A549 (cell line): Measurements from ENCODE around the gene TROAP. TPM values are rescaled to one million over a fixed set of nuclear protein-coding genes. Genes with fewer than 3 reads are reported as not detected.

Experiments used
- ATAC-seq, 2 experiments: fragments of 200-7000 bp in 1 of 2; fragments of >200 bp in 1 of 2; cut with Nextera tagmentation in 1 of 2; cut with Tn5 transposase in 1 of 2; 3 replicates each; pipeline versions ENCODE4 v1.8.0 to v1.9.1; 2018 to 2020; ENCODE audit warnings: mild to moderate bottlenecking in 1 of 2, moderate library complexity in 1 of 2
- CTCF ChIA-PET: fragments of 300-600 bp; sonication (Branson Sonifier 250); formaldehyde crosslinking; extraction: SDS; loops from one replicate; lab custom pipeline; 2021; ENCODE audit warnings: antibody characterized with exemption, inconsistent platforms; lab: Yijun Ruan, JAX
- POLR2A ChIA-PET: fragments of 350-600 bp; formaldehyde crosslinking; extraction: SDS; loops from one replicate; lab custom pipeline; 2021; ENCODE audit warnings: antibody characterized with exemption, inconsistent platforms; lab: Yijun Ruan, JAX
- DNase-seq, 2 experiments: peaks; one replicate each; pipeline versions ENCODE4 v3.0.0 to v3.0.0-alpha.2; 2011 to 2016; ENCODE audit warnings: low read depth in 1 of 2, low spot score in 1 of 2
- FAIRE-seq: peaks from 2 replicates; lab custom pipeline; 2011; peaks lifted over from hg19 to GRCh38; lab: Jason Lieb, UNC
- H3K27ac ChIP-seq, 2 experiments: fragments of >200 bp; sonication (Bioruptor Twin); formaldehyde crosslinking; 3 replicates each; pipeline ENCODE4 v1.5.1; 2016 to 2017
- H3K4me1 ChIP-seq: fragments of >200 bp; sonication (Bioruptor Twin); formaldehyde crosslinking; 3 replicates; pipeline ENCODE4 v1.6.1; 2016
- H3K4me2 ChIP-seq: fragments of >200 bp; sonication (Bioruptor Twin); formaldehyde crosslinking; 3 replicates; pipeline ENCODE4 v1.6.1; 2016
- H3K4me3 ChIP-seq: fragments of >200 bp; sonication (Bioruptor Twin); formaldehyde crosslinking; 3 replicates; pipeline ENCODE4 v1.5.1; 2016
- H3K9me3 ChIP-seq: fragments of >200 bp; sonication (Bioruptor Twin); formaldehyde crosslinking; 3 replicates; pipeline ENCODE4 v1.6.1; 2016
- ATOH8 ChIP-seq: fragments of 250-450 bp; sonication (Bioruptor Pico); IDR thresholded peaks from 2 replicates; pipeline ENCODE4 v1.5.0; 2020; ENCODE audit warnings: low read depth, mild to moderate bottlenecking, moderate library complexity
- BCL3 ChIP-seq: fragments of >200 bp; sonication (Bioruptor Twin); formaldehyde crosslinking; IDR thresholded peaks from 3 replicates; pipeline ENCODE4 v1.6.1; 2016
- BHLHE40 ChIP-seq: IDR thresholded peaks from 2 replicates; pipeline ENCODE4 v1.6.1; 2012; ENCODE audit warnings: low read depth, low read length, inconsistent platforms
- CEBPB ChIP-seq, 2 experiments: fragments of >200 bp in 1 of 2; sonication (Bioruptor Twin) in 1 of 2; formaldehyde crosslinking in 1 of 2; IDR thresholded peaks; 2 replicates each; pipeline ENCODE4 v1.6.1; 2012 to 2016
- CHD2 ChIP-seq: fragments of 150-350 bp; IDR thresholded peaks from 2 replicates; pipeline ENCODE4 v1.6.1; 2014; ENCODE audit warnings: low read length; ENCODE audit not compliant: partially characterized antibody
- CHD4 ChIP-seq: fragments of 200-600 bp; sonication (generic); IDR thresholded peaks from 2 replicates; pipeline ENCODE4 v1.6.1; 2016; ENCODE audit warnings: antibody characterized with exemption, mild to moderate bottlenecking, borderline replicate concordance
- HEYL ChIP-seq: fragments of 250-450 bp; sonication (Bioruptor Pico); IDR thresholded peaks from 2 replicates; pipeline ENCODE4 v1.8.0; 2021; ENCODE audit warnings: mild to moderate bottlenecking, moderate library complexity
- HOXB13 ChIP-seq: fragments of 250-450 bp; sonication (Bioruptor Pico); IDR thresholded peaks from 2 replicates; pipeline ENCODE4 v1.5.0; 2020; ENCODE audit warnings: low read depth, mild to moderate bottlenecking, moderate library complexity
- KDM5A ChIP-seq: fragments of 200-600 bp; sonication (generic); IDR thresholded peaks from 2 replicates; pipeline ENCODE4 v1.6.1; 2016; ENCODE audit warnings: antibody characterized with exemption, mild to moderate bottlenecking
- NPAS2 ChIP-seq: fragments of 250-450 bp; sonication (Bioruptor Pico); IDR thresholded peaks from 2 replicates; pipeline ENCODE4 v1.8.0; 2022; ENCODE audit warnings: mild to moderate bottlenecking, moderate library complexity, borderline replicate concordance
- REST ChIP-seq: fragments of 200-600 bp; sonication (generic); IDR thresholded peaks from 2 replicates; pipeline ENCODE4 v1.6.1; 2016; ENCODE audit warnings: antibody characterized with exemption, mild to moderate bottlenecking, moderate library complexity
- SMC3 ChIP-seq: fragments of >200 bp; sonication (Bioruptor Twin); formaldehyde crosslinking; IDR thresholded peaks from 3 replicates; pipeline ENCODE4 v1.6.1; 2018; ENCODE audit warnings: inconsistent platforms
- ZC3H11A ChIP-seq: fragments of 450-650 bp; IDR thresholded peaks from 2 replicates; pipeline ENCODE4 v1.6.1; 2014; ENCODE audit warnings: antibody characterized with exemption, mild to moderate bottlenecking
- ZFP36 ChIP-seq: fragments of 450-650 bp; IDR thresholded peaks from 2 replicates; pipeline ENCODE4 v1.6.1; 2014; ENCODE audit warnings: borderline replicate concordance; ENCODE audit not compliant: partially characterized antibody
- WGBS: methylation state at CpG from one replicate; pipeline ENCODE4 v1.1.6; 2017; ENCODE audit errors: missing lambda C conversion rate; 5-methylcytosine and 5-hydroxymethylcytosine counted together
- polyA plus RNA-seq, 4 experiments: library from polyadenylated mRNA; depleted of rRNA in 3 of 4; stranded (reverse); fragments of >200 nt; fragmentation: RNase III in 1 of 4; extraction: RNeasy Plus Mini Kit Qiagen cat#74134 plus additional on column Dnase treatment in 1 of 4; gene quantifications; 2 replicates in 3 of 4; 3 replicates in 1 of 4; pipeline ENCODE4 v1.2.3, GENCODE V29; 2011 to 2017
- TF ChIP-seq, protein P1 (sequence below): fragments of 150-350 bp; IDR thresholded peaks from 2 replicates; pipeline ENCODE4 v1.6.1; 2014; ENCODE audit warnings: low read depth, mild to moderate bottlenecking, low read length
- TF ChIP-seq, protein P2 (sequence below): fragments of >200 bp; sonication (Bioruptor Twin); formaldehyde crosslinking; IDR thresholded peaks from 2 replicates; pipeline ENCODE4 v1.6.1; 2016

The TROAP gene
- polyA plus RNA-seq, 2 of the 4 experiments (the other 2 are of a cell fraction): 50.0 to 55.5 TPM

GRCh38 chr12:49347311-49348193, 24.5 kb downstream of the TROAP start (continued):
- no peak for TF ChIP-seq KDM5A
- peak; percentile 70; the same call in 1 of the 3 replicates for TF ChIP-seq BCL3
- TF ChIP-seq CHD4: no peak
- TF ChIP-seq REST: no peak

DNA sequence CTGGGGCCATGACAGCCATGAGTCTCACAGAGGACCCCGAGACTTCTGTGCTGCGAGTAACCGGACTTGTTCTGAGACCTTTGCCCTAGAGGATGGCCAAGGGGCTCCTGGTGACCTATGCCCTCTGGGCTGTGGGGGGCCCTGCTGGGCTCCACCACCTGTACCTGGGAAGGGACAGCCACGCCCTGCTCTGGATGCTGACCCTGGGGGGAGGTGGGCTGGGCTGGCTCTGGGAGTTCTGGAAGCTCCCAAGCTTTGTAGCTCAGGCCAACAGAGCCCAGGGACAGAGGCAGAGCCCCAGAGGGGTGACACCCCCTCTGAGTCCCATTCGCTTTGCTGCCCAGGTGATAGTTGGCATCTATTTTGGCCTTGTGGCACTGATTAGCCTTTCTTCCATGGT, 25.7 kb downstream of the TROAP start:
- ChIA-PET POLR2A (interaction anchor here (1.4 to 2.1 kb wide), 2 partner anchors 10 to 18 kb away, joined by 4 to 9 read pairs; partner anchors contain the start of gene SPATS2), CTCF (interaction anchor here (1.4 to 9.5 kb wide), 11 partner anchors 12 to 240 kb away, joined by 3 to 201 read pairs (median 41); partner anchors contain the start of genes C1QL4, PRPH, SPATS2 and TUBA1B)
- Histone ChIP-seq H3K4me2 (peak overlapping the region; percentile 82), H3K4me1 (peaks cover 36% of the 10 kb centered on the region), H3K9me3 (no peaks in the 10 kb centered on the region), H3K27ac (peak overlapping the region; percentile 80 to 86), H3K4me3 (peak overlapping the region; percentile 50)
- ATAC-seq (no peak), FAIRE-seq (no peak), DNase-seq (no peak)
- 93% methylated on average over 4 of the region's 5 CpGs for WGBS
- TF ChIP-seq ZFP36 (no peak), HOXB13 (CRISPR knock-in tag) (no peak), ATOH8 (no peak), BHLHE40 (no peak), CHD2 (no peak), HEYL (CRISPR knock-in tag) (no peak), NPAS2 (CRISPR knock-in tag) (no peak), CEBPB (IDR thresholded peaks at IDR 0.05) (no peak), ZC3H11A (no peak), SMC3 (no peak)
- TF ChIP-seq, protein P1, sequence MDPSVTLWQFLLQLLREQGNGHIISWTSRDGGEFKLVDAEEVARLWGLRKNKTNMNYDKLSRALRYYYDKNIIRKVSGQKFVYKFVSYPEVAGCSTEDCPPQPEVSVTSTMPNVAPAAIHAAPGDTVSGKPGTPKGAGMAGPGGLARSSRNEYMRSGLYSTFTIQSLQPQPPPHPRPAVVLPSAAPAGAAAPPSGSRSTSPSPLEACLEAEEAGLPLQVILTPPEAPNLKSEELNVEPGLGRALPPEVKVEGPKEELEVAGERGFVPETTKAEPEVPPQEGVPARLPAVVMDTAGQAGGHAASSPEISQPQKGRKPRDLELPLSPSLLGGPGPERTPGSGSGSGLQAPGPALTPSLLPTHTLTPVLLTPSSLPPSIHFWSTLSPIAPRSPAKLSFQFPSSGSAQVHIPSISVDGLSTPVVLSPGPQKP: no peak
- TF ChIP-seq, protein P2, sequence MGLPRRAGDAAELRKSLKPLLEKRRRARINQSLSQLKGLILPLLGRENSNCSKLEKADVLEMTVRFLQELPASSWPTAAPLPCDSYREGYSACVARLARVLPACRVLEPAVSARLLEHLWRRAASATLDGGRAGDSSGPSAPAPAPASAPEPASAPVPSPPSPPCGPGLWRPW: no peak
